Gastroesophageal sphincter (tissue), 4 donors: ENCODE data around the gene TNFRSF18. TPM values are rescaled to one million over a fixed set of nuclear protein-coding genes. Genes with fewer than 3 reads are reported as not detected.

Source experiments
- ATAC-seq: fragments of 150-250 bp; one replicate; pipeline ENCODE4 v1.9.1; 2016; ENCODE audit warnings: mild to moderate bottlenecking, moderate library complexity
- H3K27ac ChIP-seq, 4 donors: fragments of 200-600 bp; sonication (generic) in 3 of 4; 1 replicate in 3 of 4; 2 replicates in 1 of 4; pipeline ENCODE4 v1.5.1; 2016 to 2019
- H3K27me3 ChIP-seq: fragments of 200-600 bp; sonication (generic); one replicate; pipeline ENCODE4 v1.5.1; 2019
- H3K36me3 ChIP-seq, 2 donors: fragments of 200-600 bp; sonication (generic); one replicate each; pipeline ENCODE4 v1.5.1; 2019; ENCODE audit warnings: control low read depth in 1 of 2
- H3K4me1 ChIP-seq, 3 donors: fragments of 200-600 bp; sonication (generic); 1 replicate in 2 of 3; 2 replicates in 1 of 3; pipeline ENCODE4 v1.5.1; 2016 to 2019; ENCODE audit warnings: control low read depth in 2 of 3
- H3K4me3 ChIP-seq, 2 donors: fragments of 200-600 bp; sonication (generic); one replicate each; pipeline ENCODE4 v1.5.1; 2019; ENCODE audit warnings: mild to moderate bottlenecking in 1 of 2, moderate library complexity in 1 of 2
- H3K9me3 ChIP-seq, 3 donors: fragments of 200-600 bp; sonication (generic); one replicate each; pipeline ENCODE4 v1.5.1; 2017 to 2019; ENCODE audit warnings: control low read depth in 2 of 3
- EP300 ChIP-seq: sonication (generic); formaldehyde crosslinking; IDR thresholded peaks from one replicate; pipeline ENCODE4 v1.6.1; 2017; ENCODE audit warnings: antibody characterized with exemption, mild to moderate bottlenecking
- POLR2A ChIP-seq, 2 donors: fragments of 450-650 bp; IDR thresholded peaks; one replicate each; pipeline ENCODE4 v1.6.1; 2017; ENCODE audit warnings: antibody characterized with exemption in 2 of 2, mild to moderate bottlenecking in 2 of 2, moderate library complexity in 1 of 2
- POLR2AphosphoS5 ChIP-seq: sonication (generic); formaldehyde crosslinking; IDR thresholded peaks from one replicate; pipeline ENCODE4 v1.6.1; 2017; ENCODE audit warnings: antibody characterized with exemption
- WGBS, 2 donors: methylation state at CpG; one replicate each; pipeline ENCODE4 v1.1.5; 2018; ENCODE audit warnings: low coverage in 1 of 2; 5-methylcytosine and 5-hydroxymethylcytosine counted together
- total RNA-seq, 4 donors: library from RNA; depleted of rRNA; stranded (reverse); fragments of >200 nt; gene quantifications; one replicate each; pipeline ENCODE4 v1.1.0, GENCODE V29; 2016
- TF ChIP-seq, protein P1 (sequence below), 4 experiments: fragments of 200-600 bp in 2 of 4; fragments of 450-650 bp in 2 of 4; sonication (generic) in 1 of 4; IDR thresholded peaks; one replicate each; pipeline ENCODE4 v1.5.1; 2017 to 2019; ENCODE audit warnings: antibody characterized with exemption in 4 of 4, mild to moderate bottlenecking in 2 of 4, moderate library complexity in 2 of 4

TNFRSF18 gene
- total RNA-seq, 4 donors from 2014 or later: 0.35 to 2.2 TPM; not detected in 2

- H3K4me1 ChIP-seq: peaks cover 0 to 27% (median 10%) of the 10 kb centered on the region in 3 donors
- H3K27ac ChIP-seq: no peak overlapping the region
- H3K9me3 ChIP-seq: no peaks in the 10 kb centered on the region
- no peak for ATAC-seq
- H3K4me3 ChIP-seq: no peak overlapping the region
- peaks cover 50% of the 10 kb centered on the region for H3K27me3 ChIP-seq
- no CpG with 5 or more reads among the region's 48 CpGs for WGBS, 2 donors
- peaks cover 0 to 33% of the 10 kb centered on the region in 2 donors for H3K36me3 ChIP-seq
- TF ChIP-seq EP300 (no peak), POLR2A (IDR thresholded peaks at IDR 0.05) (no peak), POLR2AphosphoS5 (no peak)
- TF ChIP-seq, protein P1, sequence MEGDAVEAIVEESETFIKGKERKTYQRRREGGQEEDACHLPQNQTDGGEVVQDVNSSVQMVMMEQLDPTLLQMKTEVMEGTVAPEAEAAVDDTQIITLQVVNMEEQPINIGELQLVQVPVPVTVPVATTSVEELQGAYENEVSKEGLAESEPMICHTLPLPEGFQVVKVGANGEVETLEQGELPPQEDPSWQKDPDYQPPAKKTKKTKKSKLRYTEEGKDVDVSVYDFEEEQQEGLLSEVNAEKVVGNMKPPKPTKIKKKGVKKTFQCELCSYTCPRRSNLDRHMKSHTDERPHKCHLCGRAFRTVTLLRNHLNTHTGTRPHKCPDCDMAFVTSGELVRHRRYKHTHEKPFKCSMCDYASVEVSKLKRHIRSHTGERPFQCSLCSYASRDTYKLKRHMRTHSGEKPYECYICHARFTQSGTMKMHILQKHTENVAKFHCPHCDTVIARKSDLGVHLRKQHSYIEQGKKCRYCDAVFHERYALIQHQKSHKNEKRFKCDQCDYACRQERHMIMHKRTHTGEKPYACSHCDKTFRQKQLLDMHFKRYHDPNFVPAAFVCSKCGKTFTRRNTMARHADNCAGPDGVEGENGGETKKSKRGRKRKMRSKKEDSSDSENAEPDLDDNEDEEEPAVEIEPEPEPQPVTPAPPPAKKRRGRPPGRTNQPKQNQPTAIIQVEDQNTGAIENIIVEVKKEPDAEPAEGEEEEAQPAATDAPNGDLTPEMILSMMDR (IDR thresholded peaks at IDR 0.05): no peak
These were observed 31.7 kb upstream of the TNFRSF18 start for GRCh38 chr1:1237874-1238701.

DNA sequence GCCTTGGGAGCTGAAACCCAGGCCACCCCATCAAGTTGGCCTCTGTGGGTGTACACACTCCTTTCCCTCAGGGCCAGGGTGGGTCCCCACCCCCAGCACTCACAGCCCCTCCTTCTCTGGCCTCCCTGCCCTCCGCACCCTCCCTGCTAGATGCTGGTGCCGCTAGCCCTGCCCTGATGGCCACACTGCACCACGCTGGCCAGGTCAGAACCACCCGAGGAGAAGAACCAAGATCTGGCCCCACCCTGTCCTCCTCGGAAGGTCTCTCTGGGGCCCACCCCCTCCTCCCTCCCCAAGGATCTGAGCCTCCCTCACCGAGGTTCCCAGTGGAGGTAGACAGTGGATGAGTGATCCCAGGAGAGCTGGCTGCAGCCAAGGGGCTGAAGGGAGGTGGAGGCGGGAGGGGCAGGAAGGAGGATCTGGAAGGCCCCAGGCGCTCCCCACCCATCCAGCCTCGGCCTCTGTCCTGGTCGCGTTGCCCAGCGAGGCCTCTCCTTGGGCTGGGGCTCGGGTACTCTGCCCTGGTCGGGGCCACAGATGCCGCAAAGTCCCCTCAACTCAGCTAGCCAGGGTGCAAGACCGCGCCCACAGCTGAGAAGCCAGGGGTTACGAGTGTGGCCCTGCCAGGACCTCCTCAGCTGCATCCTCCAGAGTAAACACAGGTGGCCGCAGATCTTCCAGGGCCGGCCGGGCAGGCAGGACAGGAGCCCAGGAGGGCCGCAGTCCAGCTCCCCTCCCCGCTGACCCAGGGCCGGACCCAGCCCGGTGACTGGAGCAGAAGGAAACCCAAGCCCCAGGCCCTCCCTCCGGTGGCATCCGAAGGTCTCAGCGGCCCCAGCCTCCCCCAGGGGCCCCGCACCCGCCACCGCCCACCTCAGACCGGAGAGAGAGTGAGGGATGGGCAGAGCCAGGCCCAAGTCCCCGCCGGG is 30.8 kb upstream of the TNFRSF18 start:
- H3K36me3 ChIP-seq: peaks cover 0 to 24% of the 10 kb centered on the region in 2 donors
- no peak for TF ChIP-seq POLR2A (IDR thresholded peaks at IDR 0.05)
- TF ChIP-seq, protein P1 (IDR thresholded peaks at IDR 0.05): no peak
- TF ChIP-seq POLR2AphosphoS5: no peak
- no peak for TF ChIP-seq EP300
- peaks cover 0 to 35% (median 15%) of the 10 kb centered on the region in 3 donors for H3K4me1 ChIP-seq
- no peak for ATAC-seq
- no peak overlapping the region for H3K4me3 ChIP-seq
- no peak overlapping the region for H3K27ac ChIP-seq
- peaks cover 50% of the 10 kb centered on the region for H3K27me3 ChIP-seq
- WGBS, 2 donors: 0% methylated on average over 1 of the region's 34 CpGs; no CpG with 5 or more reads in 1 of the 2 donors
- H3K9me3 ChIP-seq: peaks cover 0 to 4% (median 0%) of the 10 kb centered on the region in 3 donors

DNA sequence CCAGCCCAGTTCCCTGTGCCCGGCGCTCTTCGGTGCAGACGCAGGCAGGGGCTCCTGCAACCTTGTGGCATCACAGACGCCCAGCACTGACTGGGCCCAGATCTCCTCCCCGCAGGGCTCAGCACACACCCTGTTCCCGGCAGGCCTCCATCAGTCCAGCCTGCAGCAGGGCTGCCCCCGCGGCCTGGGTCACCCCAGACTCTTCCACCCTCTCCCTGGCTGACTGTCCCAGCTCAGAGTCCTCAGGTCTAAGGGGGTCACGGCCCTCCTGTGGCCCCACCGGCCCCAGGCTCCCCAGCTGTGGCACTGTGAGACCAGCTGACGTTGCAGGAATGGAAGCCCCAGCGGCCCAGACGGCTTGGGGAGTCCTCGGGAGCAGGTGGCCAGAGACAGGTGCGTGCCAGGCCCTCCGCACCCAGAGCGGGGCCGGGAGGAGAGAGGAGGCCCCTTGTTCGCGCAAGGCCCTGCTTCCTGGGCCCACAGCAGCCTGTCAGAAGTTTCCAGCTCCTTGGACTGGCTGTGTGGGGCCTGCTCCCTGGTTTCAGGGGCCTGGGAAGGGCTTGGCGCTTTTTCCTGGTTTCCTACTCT is 29.9 kb upstream of the TNFRSF18 start:
- Histone ChIP-seq H3K27ac (no peak overlapping the region), H3K36me3 (peaks cover 0 to 20% of the 10 kb centered on the region in 2 donors), H3K4me1 (peaks cover 0 to 35% (median 15%) of the 10 kb centered on the region in 3 donors), H3K27me3 (peaks cover 42% of the 10 kb centered on the region), H3K9me3 (peaks cover 0 to 4% (median 0%) of the 10 kb centered on the region in 3 donors), H3K4me3 (no peak overlapping the region)
- 76% methylated on average over 9 of the region's 22 CpGs; no CpG with 5 or more reads in 1 of the 2 donors for WGBS, 2 donors
- TF ChIP-seq POLR2AphosphoS5 (no peak), EP300 (no peak), POLR2A (IDR thresholded peaks at IDR 0.05) (no peak)
- TF ChIP-seq, protein P1 (IDR thresholded peaks at IDR 0.05): no peak
- ATAC-seq: no peak

GRCh38 chr1:1235016-1235744 is 28.8 kb upstream of the TNFRSF18 start:
- peaks cover 0 to 4% (median 0%) of the 10 kb centered on the region in 3 donors for H3K9me3 ChIP-seq
- peaks cover 0 to 44% (median 22%) of the 10 kb centered on the region in 3 donors for H3K4me1 ChIP-seq
- no peak overlapping the region for H3K4me3 ChIP-seq
- H3K27ac ChIP-seq: no peak overlapping the region
- no peak for ATAC-seq
- peaks cover 31% of the 10 kb centered on the region for H3K27me3 ChIP-seq
- peaks cover 0 to 20% of the 10 kb centered on the region in 2 donors for H3K36me3 ChIP-seq
- no peak for TF ChIP-seq POLR2AphosphoS5
- no peak for TF ChIP-seq EP300
- TF ChIP-seq POLR2A (IDR thresholded peaks at IDR 0.05): no peak
- TF ChIP-seq, protein P1 (IDR thresholded peaks at IDR 0.05): no peak
- WGBS, 2 donors: 80 to 100% methylated on average over 1 to 3 of the region's 27 CpGs
